Natural killer cell (primary cell): Measurements from ENCODE around the gene TMEM129. TPM values are rescaled to one million over a fixed set of nuclear protein-coding genes. Genes with fewer than 3 reads are reported as not detected.

ENCODE experiments used
- ATAC-seq, 3 donors: fragments of 150-1000 bp in 2 of 3; fragments of 200-7000 bp in 1 of 3; cut with Tn5 transposase; 1 replicate in 1 of 3; 2 replicates in 2 of 3; pipeline ENCODE4 v1.10.0; 2021; ENCODE audit warnings: mild to moderate bottlenecking in 2 of 3, moderate library complexity in 2 of 3
- DNase-seq, 2 donors: peaks; one replicate each; pipeline versions ENCODE4 v3.0.0 to v3.0.0-alpha.2; 2013 to 2021; ENCODE audit warnings: mixed read lengths in 1 of 2
- H3K27ac ChIP-seq: one replicate; pipeline ENCODE4 v1.5.1; 2013; ENCODE audit warnings: mild to moderate bottlenecking, low read length
- H3K27me3 ChIP-seq: one replicate; pipeline ENCODE4 v1.6.1; 2013; ENCODE audit warnings: low read length; ENCODE audit not compliant: control insufficient read depth, insufficient read depth
- H3K36me3 ChIP-seq: one replicate; pipeline ENCODE4 v1.6.1; 2013; ENCODE audit warnings: low read length; ENCODE audit not compliant: control insufficient read depth, insufficient read depth
- H3K4me1 ChIP-seq: one replicate; pipeline ENCODE4 v1.6.1; 2013; ENCODE audit warnings: low read length; ENCODE audit not compliant: control insufficient read depth, insufficient read depth
- H3K4me3 ChIP-seq: one replicate; pipeline ENCODE4 v1.5.1; 2013; ENCODE audit warnings: low read length
- H3K9me3 ChIP-seq: one replicate; pipeline ENCODE4 v1.6.1; 2013; ENCODE audit warnings: low read length; ENCODE audit not compliant: control insufficient read depth, insufficient read depth
- H3K27ac Mint-ChIP-seq, 2 donors: one replicate each; pipeline ENCODE4 v1.8.0; 2022; ENCODE audit warnings: mild to moderate bottlenecking in 2 of 2, mixed read lengths in 2 of 2, moderate library complexity in 1 of 2
- H3K27me3 Mint-ChIP-seq, 2 donors: one replicate each; pipeline ENCODE4 v1.8.0; 2022; ENCODE audit warnings: low read depth in 2 of 2, mixed read lengths in 2 of 2
- H3K36me3 Mint-ChIP-seq: one replicate; pipeline ENCODE4 v1.8.0; 2022; ENCODE audit warnings: mixed read lengths
- H3K4me1 Mint-ChIP-seq, 2 donors: one replicate each; pipeline ENCODE4 v1.8.0; 2022; ENCODE audit warnings: mixed read lengths in 2 of 2
- H3K4me3 Mint-ChIP-seq: one replicate; pipeline ENCODE4 v1.8.0; 2022; ENCODE audit warnings: mild to moderate bottlenecking, moderate library complexity, mixed read lengths
- H3K9me3 Mint-ChIP-seq, 2 donors: one replicate each; pipeline ENCODE4 v1.8.0; 2022; ENCODE audit warnings: mixed read lengths in 2 of 2
- CTCF ChIP-seq: fragments of 200-600 bp; IDR thresholded peaks from one replicate; pipeline ENCODE4 v1.8.0; 2022; ENCODE audit warnings: antibody characterized with exemption
- WGBS: methylation state at CpG from one replicate; pipeline ENCODE4 v1.1.7; 2013; ENCODE audit warnings: missing lambda C conversion rate; ENCODE audit not compliant: insufficient coverage; 5-methylcytosine and 5-hydroxymethylcytosine counted together
- intact Hi-C: fragments of 100-400 bp; cut with micrococcal nuclease; formaldehyde crosslinking; loops from one replicate; pipeline ENCODE4 v1.14.2; 2022
- total RNA-seq, 4 donors: library from RNA; stranded (reverse); fragments of 120-200 nt in 1 of 4; gene quantifications; one replicate each; pipeline versions ENCODE4 v1.2.3 to v1.2.4, GENCODE V29; 2013 to 2022

TMEM129 gene
- total RNA-seq, 3 donors from 2014 or later (not counting 1 experiment from before 2014, with no cell fraction given): 18.2 to 26.9 (median 20.8) TPM

- Mint-ChIP-seq H3K36me3 (no peaks in the 10 kb centered on the region), H3K4me3 (no peak overlapping the region), H3K4me1 (peaks cover 0 to 9% of the 10 kb centered on the region in 2 donors), H3K27me3 (peaks cover 7 to 25% of the 10 kb centered on the region in 2 donors), H3K27ac (no peak overlapping the region), H3K9me3 (no peaks in the 10 kb centered on the region)
- 89% methylated on average over 9 of the region's 9 CpGs for WGBS
- Histone ChIP-seq H3K9me3 (no peaks in the 10 kb centered on the region), H3K27ac (no peak overlapping the region), H3K4me1 (peaks cover 5% of the 10 kb centered on the region), H3K36me3 (no peaks in the 10 kb centered on the region), H3K4me3 (no peak overlapping the region), H3K27me3 (peaks cover 15% of the 10 kb centered on the region)
- intact Hi-C loops: no loop called here
- ATAC-seq: no peak
- no peak for TF ChIP-seq CTCF
- no peak for DNase-seq
Observed at GRCh38 chr4:1764670-1765069, 43.5 kb upstream of the TMEM129 start.

- 17% methylated on average over 36 of the region's 36 CpGs for WGBS
- peaks cover 11% of the 10 kb centered on the region for H3K27me3 ChIP-seq
- no peaks in the 10 kb centered on the region for H3K36me3 ChIP-seq
Observed at GRCh38 chr4:1763550-1764080, 42.5 kb upstream of the TMEM129 start.

GRCh38 chr4:1763070-1763549 lies 42.0 kb upstream of the TMEM129 start:
- intact Hi-C loops: no loop called here
- Histone ChIP-seq H3K4me3 (no peak overlapping the region), H3K27me3 (peaks cover 9% of the 10 kb centered on the region), H3K4me1 (peaks cover 5% of the 10 kb centered on the region), H3K9me3 (no peaks in the 10 kb centered on the region), H3K27ac (no peak overlapping the region), H3K36me3 (no peaks in the 10 kb centered on the region)
- Mint-ChIP-seq H3K4me3 (no peak overlapping the region), H3K27me3 (peaks cover 0 to 21% of the 10 kb centered on the region in 2 donors), H3K4me1 (peaks cover 0 to 3% of the 10 kb centered on the region in 2 donors), H3K9me3 (no peaks in the 10 kb centered on the region), H3K27ac (no peak overlapping the region), H3K36me3 (no peaks in the 10 kb centered on the region)
- DNase-seq (no peak), ATAC-seq (no peak)
- TF ChIP-seq CTCF: no peak
- 32% methylated on average over 31 of the region's 31 CpGs for WGBS

More at GRCh38 chr4:1763550-1764080, 42.5 kb upstream of the TMEM129 start:
- intact Hi-C loops: no loop called here
- Mint-ChIP-seq H3K27ac (no peak overlapping the region), H3K36me3 (no peaks in the 10 kb centered on the region), H3K4me3 (no peak overlapping the region), H3K4me1 (peaks cover 0 to 7% of the 10 kb centered on the region in 2 donors), H3K27me3 (peaks cover 4 to 23% of the 10 kb centered on the region in 2 donors), H3K9me3 (no peaks in the 10 kb centered on the region)
- DNase-seq (no peak), ATAC-seq (peak in 1 of 3 donors; percentile 45)
- no peak for TF ChIP-seq CTCF
- peaks cover 5% of the 10 kb centered on the region for H3K4me1 ChIP-seq
- no peak overlapping the region for H3K4me3 ChIP-seq
- no peaks in the 10 kb centered on the region for H3K9me3 ChIP-seq
- no peak overlapping the region for H3K27ac ChIP-seq
